Sigmoid colon (tissue), 7 donors: ENCODE data around the gene SPSB1. TPM values are rescaled to one million over a fixed set of nuclear protein-coding genes. Genes with fewer than 3 reads are reported as not detected.

Experiments used
- DNase-seq: peaks from one replicate; pipeline ENCODE4 v3.0.0-alpha.2; 2019
- H3K27ac ChIP-seq, 4 donors: fragments of 200-600 bp; sonication (generic); one replicate each; pipeline ENCODE4 v1.5.1; 2016 to 2019; ENCODE audit warnings: mild to moderate bottlenecking in 1 of 4
- H3K27me3 ChIP-seq, 3 donors: fragments of 200-600 bp; sonication (generic); one replicate each; pipeline ENCODE4 v1.5.1; 2019; ENCODE audit warnings: mild to moderate bottlenecking in 1 of 3
- H3K36me3 ChIP-seq, 4 donors: fragments of 200-600 bp; sonication (generic); one replicate each; pipeline ENCODE4 v1.5.1; 2016 to 2019
- H3K4me1 ChIP-seq, 4 donors: fragments of 200-600 bp; sonication (generic); one replicate each; pipeline ENCODE4 v1.5.1; 2017 to 2019
- H3K4me3 ChIP-seq, 4 donors: fragments of 200-600 bp; sonication (generic); one replicate each; pipeline ENCODE4 v1.5.1; 2017 to 2019; ENCODE audit warnings: mild to moderate bottlenecking in 2 of 4, moderate library complexity in 1 of 4
- H3K9me3 ChIP-seq, 4 donors: fragments of 200-600 bp in 3 of 4; sonication (generic) in 3 of 4; one replicate each; pipeline versions ENCODE4 v1.5.1 to v1.6.1; 2013 to 2019
- CTCF ChIP-seq, 4 experiments: fragments of 450-650 bp in 3 of 4; fragments of 200-600 bp in 1 of 4; IDR thresholded peaks; one replicate each; pipeline ENCODE4 v1.5.1; 2016 to 2019; ENCODE audit warnings: antibody characterized with exemption in 4 of 4, mild to moderate bottlenecking in 3 of 4, moderate library complexity in 2 of 4
- EP300 ChIP-seq, 4 donors: sonication (generic); formaldehyde crosslinking; IDR thresholded peaks; one replicate each; pipeline ENCODE4 v1.6.1; 2017; ENCODE audit warnings: antibody characterized with exemption in 4 of 4
- POLR2A ChIP-seq, 2 donors: fragments of 450-650 bp; IDR thresholded peaks; one replicate each; pipeline ENCODE4 v1.6.1; 2016; ENCODE audit warnings: antibody characterized with exemption in 2 of 2, mild to moderate bottlenecking in 2 of 2, moderate library complexity in 2 of 2
- POLR2AphosphoS5 ChIP-seq, 4 donors: sonication (generic); formaldehyde crosslinking; IDR thresholded peaks; one replicate each; pipeline ENCODE4 v1.6.1; 2017; ENCODE audit warnings: antibody characterized with exemption in 4 of 4
- WGBS, 2 donors: extraction: QIAGEN DNeasy Blood & Tissue Kit; methylation state at CpG; one replicate each; pipeline ENCODE4 v1.1.7; 2013; 5-methylcytosine and 5-hydroxymethylcytosine counted together
- intact Hi-C: fragments of 100-400 bp; cut with DNase I; formaldehyde crosslinking; loops from one replicate; pipeline ENCODE4 v1.15.1; 2023
- polyA plus RNA-seq, 3 donors: library from polyadenylated mRNA; stranded (reverse); fragments of 200-250 nt; gene quantifications; one replicate each; pipeline ENCODE4 v1.2.3, GENCODE V29; 2013
- total RNA-seq, 4 donors: library from RNA; depleted of rRNA; stranded (reverse); fragments of >200 nt; gene quantifications; one replicate each; pipeline ENCODE4 v1.1.0, GENCODE V29; 2016
- donor health status: healthy with polysubstance abuse.
- donor health status: Bipolar disorder and iron deficiency.
- donor health status: healthy.

The SPSB1 gene
- total and polyA plus RNA-seq, 7 donors = 17.4 to 34.3 (median 26.4) TPM

- intact Hi-C loops = loop anchor here (10.0 kb wide), 1 partner anchor 496 kb away; no protein-coding TSS in a partner anchor
- TF ChIP-seq POLR2AphosphoS5 (IDR thresholded peaks at IDR 0.05) = no peak
- no peak for TF ChIP-seq CTCF (IDR thresholded peaks at IDR 0.05)
- TF ChIP-seq EP300 (IDR thresholded peaks at IDR 0.05) = no peak
- no peaks in the 10 kb centered on the region for H3K9me3 ChIP-seq
- H3K4me3 ChIP-seq = no peak overlapping the region
- no peak overlapping the region for H3K27ac ChIP-seq
- no peaks in the 10 kb centered on the region for H3K36me3 ChIP-seq
- no peak for DNase-seq
- peaks cover 0 to 33% (median 12%) of the 10 kb centered on the region in 4 donors for H3K4me1 ChIP-seq
- H3K27me3 ChIP-seq = no peaks in the 10 kb centered on the region
- 91% methylated on average over 15 of the region's 15 CpGs for WGBS, 2 donors
Observed at GRCh38 chr1:9401080-9401453, 108.4 kb downstream of the SPSB1 start.

GRCh38 chr1:9402256-9402616, 109.5 kb downstream of the SPSB1 start:
- Histone ChIP-seq H3K36me3 (no peaks in the 10 kb centered on the region), H3K27me3 (no peaks in the 10 kb centered on the region), H3K4me1 (peaks cover 0 to 33% (median 12%) of the 10 kb centered on the region in 4 donors), H3K9me3 (no peaks in the 10 kb centered on the region), H3K4me3 (no peak overlapping the region), H3K27ac (no peak overlapping the region)
- TF ChIP-seq EP300 (IDR thresholded peaks at IDR 0.05) (no peak), POLR2AphosphoS5 (IDR thresholded peaks at IDR 0.05) (no peak), POLR2A (IDR thresholded peaks at IDR 0.05) (no peak), CTCF (IDR thresholded peaks at IDR 0.05) (no peak)
- 91 to 94% methylated on average over 7 of the region's 7 CpGs for WGBS, 2 donors
- intact Hi-C loops = loop anchor here (10.0 kb wide), 1 partner anchor 497 kb away; no protein-coding TSS in a partner anchor
- no peak for DNase-seq

GRCh38 chr1:9402717-9403225, 110.1 kb downstream of the SPSB1 start:
- H3K4me1 ChIP-seq = peaks cover 0 to 29% (median 12%) of the 10 kb centered on the region in 4 donors
- intact Hi-C loops = loop anchor here (10.0 kb wide), 1 partner anchor 498 kb away; no protein-coding TSS in a partner anchor
- TF ChIP-seq POLR2AphosphoS5 (IDR thresholded peaks at IDR 0.05) (no peak), EP300 (IDR thresholded peaks at IDR 0.05) (no peak), CTCF (IDR thresholded peaks at IDR 0.05) (no peak), POLR2A (IDR thresholded peaks at IDR 0.05) (no peak)
- WGBS, 2 donors = 76 to 92% methylated on average over 13 of the region's 13 CpGs
- no peak overlapping the region for H3K4me3 ChIP-seq
- H3K9me3 ChIP-seq = no peaks in the 10 kb centered on the region
- no peaks in the 10 kb centered on the region for H3K36me3 ChIP-seq
- no peak overlapping the region for H3K27ac ChIP-seq
- DNase-seq = no peak
- no peaks in the 10 kb centered on the region for H3K27me3 ChIP-seq

- 89 to 90% methylated on average over 15 of the region's 15 CpGs for WGBS, 2 donors
- Histone ChIP-seq H3K36me3 (no peaks in the 10 kb centered on the region), H3K27me3 (no peaks in the 10 kb centered on the region), H3K9me3 (no peaks in the 10 kb centered on the region), H3K4me1 (peaks cover 0 to 18% (median 8%) of the 10 kb centered on the region in 4 donors), H3K4me3 (no peak overlapping the region), H3K27ac (no peak overlapping the region)
- no peak for DNase-seq
- intact Hi-C loops = loop anchor here (10.0 kb wide), 1 partner anchor 500 kb away; no protein-coding TSS in a partner anchor
- TF ChIP-seq CTCF (IDR thresholded peaks at IDR 0.05) = no peak
Observed at GRCh38 chr1:9404117-9404914, 111.6 kb downstream of the SPSB1 start.
